Naive thymus-derived CD4-positive, alpha-beta T cell (primary cell): ENCODE data around the gene NDUFV1. TPM values are rescaled to one million over a fixed set of nuclear protein-coding genes. Genes with fewer than 3 reads are reported as not detected.

Experiments used
- ATAC-seq: fragments of 150-1000 bp; cut with Tn5 transposase; 2 replicates; pipeline ENCODE4 v1.10.0; 2021; ENCODE audit warnings: mild to moderate bottlenecking, moderate library complexity
- CTCF ChIA-PET: fragments of 350-600 bp; sonication (Branson Sonifier 250); formaldehyde crosslinking; loops from one replicate; lab custom pipeline; 2021; ENCODE audit warnings: antibody characterized with exemption; lab: Charles Lee
- POLR2A ChIA-PET: fragments of 350-600 bp; sonication (Branson Sonifier 250); formaldehyde crosslinking; loops from one replicate; lab custom pipeline; 2021; ENCODE audit warnings: antibody characterized with exemption, inconsistent platforms; lab: Charles Lee
- DNase-seq, 9 donors: peaks; one replicate each; pipeline versions ENCODE4 v3.0.0 to v3.0.0-alpha.2; 2020 to 2022; ENCODE audit warnings: mixed read lengths in 1 of 9
- H3K27ac ChIP-seq: one replicate; pipeline ENCODE4 v1.7.0; 2013; ENCODE audit warnings: mild to moderate bottlenecking, low read depth, low read length, moderate library complexity
- H3K27me3 ChIP-seq, 2 donors: one replicate each; pipeline ENCODE4 v1.7.0; 2013; ENCODE audit warnings: low read length in 2 of 2, mild to moderate bottlenecking in 2 of 2, moderate library complexity in 2 of 2; ENCODE audit not compliant: control insufficient read depth in 2 of 2, insufficient read depth in 2 of 2
- H3K36me3 ChIP-seq, 3 experiments: 1 replicate in 2 of 3; 2 replicates in 1 of 3; pipeline ENCODE4 v1.7.0; 2013; ENCODE audit warnings: low read length in 3 of 3, mild to moderate bottlenecking in 3 of 3, moderate library complexity in 1 of 3; ENCODE audit not compliant: insufficient read depth in 3 of 3, control insufficient read depth in 2 of 3
- H3K4me1 ChIP-seq, 2 donors: one replicate each; pipeline ENCODE4 v1.7.0; 2013; ENCODE audit warnings: low read length in 2 of 2, mild to moderate bottlenecking in 2 of 2, moderate library complexity in 1 of 2; ENCODE audit not compliant: control insufficient read depth in 2 of 2, insufficient read depth in 2 of 2
- H3K4me3 ChIP-seq: 2 replicates; pipeline ENCODE4 v1.7.0; 2013; ENCODE audit warnings: mild to moderate bottlenecking, low read length
- H3K9me3 ChIP-seq, 3 experiments: 1 replicate in 2 of 3; 2 replicates in 1 of 3; pipeline ENCODE4 v1.7.0; 2013; ENCODE audit warnings: low read length in 3 of 3; ENCODE audit not compliant: control insufficient read depth in 2 of 3
- H3K27ac Mint-ChIP-seq, 9 donors: one replicate each; pipeline ENCODE4 v1.8.0; 2020 to 2022; ENCODE audit warnings: mixed read lengths in 9 of 9, mild to moderate bottlenecking in 8 of 9, moderate library complexity in 5 of 9, inconsistent platforms in 2 of 9
- H3K27me3 Mint-ChIP-seq, 5 donors: one replicate each; pipeline ENCODE4 v1.8.0; 2021 to 2022; ENCODE audit warnings: mixed read lengths in 5 of 5, mild to moderate bottlenecking in 1 of 5
- H3K36me3 Mint-ChIP-seq, 5 donors: one replicate each; pipeline ENCODE4 v1.8.0; 2020 to 2022; ENCODE audit warnings: mixed read lengths in 5 of 5, mild to moderate bottlenecking in 3 of 5, inconsistent platforms in 1 of 5
- H3K4me1 Mint-ChIP-seq, 7 donors: one replicate each; pipeline ENCODE4 v1.8.0; 2020 to 2022; ENCODE audit warnings: mixed read lengths in 7 of 7, mild to moderate bottlenecking in 3 of 7, inconsistent platforms in 1 of 7
- H3K4me3 Mint-ChIP-seq, 10 donors: one replicate each; pipeline ENCODE4 v1.8.0; 2020 to 2022; ENCODE audit warnings: mild to moderate bottlenecking in 10 of 10, mixed read lengths in 10 of 10, moderate library complexity in 6 of 10, inconsistent platforms in 2 of 10
- H3K9me3 Mint-ChIP-seq, 11 donors: one replicate each; pipeline ENCODE4 v1.8.0; 2020 to 2022; ENCODE audit warnings: mixed read lengths in 11 of 11, mild to moderate bottlenecking in 4 of 11, inconsistent platforms in 1 of 11, moderate library complexity in 1 of 11
- intact Hi-C, 2 donors: fragments of 100-400 bp; cut with micrococcal nuclease; formaldehyde crosslinking; loops; one replicate each; pipeline ENCODE4 v1.15.1; 2023
- polyA plus RNA-seq, 2 donors: library from polyadenylated mRNA; unstranded; fragments of 300-500 nt; fragmentation: Illumina TruSeq; gene quantifications; one replicate each; pipeline ENCODE4 v1.2.3, GENCODE V29; 2021
- total RNA-seq, 6 experiments: library from RNA in 5 of 6; stranded (reverse) in 5 of 6; gene quantifications; 1 replicate in 5 of 6; 2 replicates in 1 of 6; pipeline ENCODE4 v1.2.3 and lab custom pipeline; 2021 to 2026

The NDUFV1 gene
- total and polyA plus RNA-seq, 7 experiments from 2014 or later = 111 to 253 (median 201) TPM

GRCh38 chr11:67627812-67628624, 21.3 kb downstream of the NDUFV1 start:
- POLR2A ChIA-PET = interaction anchor here (1.2 to 3.0 kb wide), 3 partner anchors 10 to 13 kb away, joined by 3 to 27 read pairs (median 3); no protein-coding TSS in a partner anchor

GRCh38 chr11:67628710-67629385, 22.1 kb downstream of the NDUFV1 start:
- H3K36me3 ChIP-seq = no peaks in the 10 kb centered on the region
- no peaks in the 10 kb centered on the region for H3K36me3 Mint-ChIP-seq
- POLR2A ChIA-PET = interaction anchor here (0.8 to 3.0 kb wide), 9 partner anchors 10 to 1012 kb away, joined by 3 to 27 read pairs (median 4); partner anchors contain the start of genes ACY3, GSTP1 and RBM14
- H3K4me3 Mint-ChIP-seq = peak overlapping the region in 9 of 10 donors; percentile 26 to 94 (median 87)
- peaks cover 8 to 9% of the 10 kb centered on the region in 2 donors for H3K4me1 ChIP-seq
- ATAC-seq (no peak), DNase-seq (no peak)
- no peak overlapping the region for H3K4me3 ChIP-seq
- peaks cover 5 to 18% (median 10%) of the 10 kb centered on the region in 7 donors for H3K4me1 Mint-ChIP-seq
- H3K27me3 Mint-ChIP-seq = no peaks in the 10 kb centered on the region
- H3K27me3 ChIP-seq = no peaks in the 10 kb centered on the region
- no peaks in the 10 kb centered on the region for H3K9me3 Mint-ChIP-seq
- CTCF ChIA-PET = interaction anchor here (0.5 to 2.4 kb wide), 13 partner anchors 11 to 1114 kb away, joined by 3 to 13 read pairs (median 4); partner anchors contain the start of gene ACY3
- H3K27ac ChIP-seq = no peak overlapping the region
- peak overlapping the region in 2 of 9 donors; percentile 69 to 91 for H3K27ac Mint-ChIP-seq
- intact Hi-C loops = loop anchor here (1.0 to 5.0 kb wide), 3 partner anchors 30 to 121 kb away; partner anchors contain the start of gene CDK2AP2 (in 1 of the 2)
- no peaks in the 10 kb centered on the region for H3K9me3 ChIP-seq

More at GRCh38 chr11:67627812-67628624, 21.3 kb downstream of the NDUFV1 start:
- H3K4me3 ChIP-seq = no peak overlapping the region
- Mint-ChIP-seq H3K4me3 (peak overlapping the region in 2 of 10 donors; percentile 33 to 55), H3K36me3 (no peaks in the 10 kb centered on the region), H3K9me3 (no peaks in the 10 kb centered on the region), H3K27me3 (no peaks in the 10 kb centered on the region), H3K27ac (peak overlapping the region in 2 of 9 donors; percentile 45 to 60), H3K4me1 (peaks cover 5 to 18% (median 10%) of the 10 kb centered on the region in 7 donors)
- H3K9me3 ChIP-seq = no peaks in the 10 kb centered on the region
- DNase-seq (peak in 1 of 9 donors; percentile 9), ATAC-seq (no peak)
- no peaks in the 10 kb centered on the region for H3K36me3 ChIP-seq
- no peaks in the 10 kb centered on the region for H3K27me3 ChIP-seq
- intact Hi-C loops = loop anchor here in 1 of 2 donors (5.0 kb wide), 1 partner anchor 84 kb away; no protein-coding TSS in a partner anchor
- H3K4me1 ChIP-seq = peaks cover 8 to 9% of the 10 kb centered on the region in 2 donors
- CTCF ChIA-PET = interaction anchor here (0.6 to 2.4 kb wide), 9 partner anchors 10 to 271 kb away, joined by 3 to 13 read pairs (median 4); partner anchors contain the start of gene ACY3
- H3K27ac ChIP-seq = no peak overlapping the region

- Histone ChIP-seq H3K36me3 (no peaks in the 10 kb centered on the region), H3K27me3 (no peaks in the 10 kb centered on the region), H3K27ac (peak within 1 kb of the TSS; percentile 85), H3K4me1 (peaks cover 8 to 9% of the 10 kb centered on the region in 2 donors), H3K4me3 (peak within 1 kb of the TSS; percentile 84), H3K9me3 (no peaks in the 10 kb centered on the region)
- intact Hi-C loops = loop anchor here (1.0 to 5.0 kb wide), 12 partner anchors 11 to 276 kb away; partner anchors contain the start of genes CDK2AP2 (in 2 of the 2), NDUFV1 (in 2 of the 2), ACY3 (in 1 of the 2) and AIP (in 1 of the 2)
- Mint-ChIP-seq H3K9me3 (no peaks in the 10 kb centered on the region), H3K36me3 (no peaks in the 10 kb centered on the region), H3K27me3 (no peaks in the 10 kb centered on the region), H3K4me3 (peak within 1 kb of the TSS; percentile 84 to 94 (median 89)), H3K27ac (peak within 1 kb of the TSS; percentile 74 to 96 (median 89)), H3K4me1 (peaks cover 5 to 18% (median 10%) of the 10 kb centered on the region in 7 donors)
- POLR2A ChIA-PET = interaction anchor here (0.6 to 3.0 kb wide), 17 partner anchors 9 to 1013 kb away, joined by 3 to 27 read pairs (median 3); partner anchors contain the start of genes ACY3, GSTP1, KDM2A and POLD4
- DNase-seq = peak; percentile 81 to 98 (median 87)
- peak; percentile 69 for ATAC-seq
- CTCF ChIA-PET = interaction anchor here (0.6 to 2.4 kb wide), 15 partner anchors 12 to 1310 kb away, joined by 3 to 13 read pairs (median 4); partner anchors contain the start of gene ACY3
Measured at GRCh38 chr11:67629386-67630227, 22.9 kb downstream of the NDUFV1 start, which contains the start of gene NUDT8. Gene NUDT8, minus strand, starts transcription at chr11:67629937. Its CDS starts 26 bp downstream, at chr11:67629911.

DNA sequence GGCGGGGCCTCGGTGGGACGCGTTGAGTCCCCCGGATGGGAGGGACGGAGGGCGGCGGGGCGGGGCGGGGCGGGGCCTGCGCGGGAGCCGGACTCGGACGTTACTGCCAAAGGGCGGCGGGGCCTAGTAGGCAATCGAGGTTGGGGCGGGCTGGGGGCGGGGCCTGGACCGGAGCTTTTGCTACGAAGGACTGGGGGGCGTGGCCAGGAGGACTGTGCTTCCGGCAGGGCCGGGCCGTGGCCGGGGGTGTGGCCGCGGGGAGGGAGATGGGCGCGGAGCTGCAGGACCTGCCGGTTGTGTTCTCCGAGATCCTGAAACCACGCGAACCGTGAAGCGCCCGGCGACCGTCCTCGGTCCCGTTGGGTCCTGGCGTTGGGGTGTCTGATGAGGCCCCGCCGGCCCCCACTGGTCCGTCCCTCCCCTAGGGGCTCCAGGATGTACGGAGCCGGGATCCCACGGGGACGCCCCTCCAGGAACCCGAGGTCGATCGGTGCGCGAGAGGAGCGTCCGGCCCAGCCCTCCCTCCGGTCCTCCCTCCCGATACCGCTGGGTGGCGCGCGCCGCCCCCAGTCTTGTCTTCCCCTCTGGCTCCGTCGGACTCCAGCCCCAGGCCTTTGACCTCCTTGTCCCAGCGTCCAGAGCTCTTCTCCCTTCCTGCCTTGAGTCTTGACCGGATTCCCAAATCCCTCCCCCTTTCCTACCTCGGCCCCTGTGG, 23.6 kb downstream of the NDUFV1 start:
- Histone ChIP-seq H3K36me3 (no peaks in the 10 kb centered on the region), H3K27me3 (no peaks in the 10 kb centered on the region), H3K4me3 (peak overlapping the region; percentile 84), H3K4me1 (peaks cover 8 to 9% of the 10 kb centered on the region in 2 donors), H3K9me3 (no peaks in the 10 kb centered on the region), H3K27ac (peak overlapping the region; percentile 85)
- POLR2A ChIA-PET = interaction anchor here (0.6 to 3.0 kb wide), 14 partner anchors 8 to 1014 kb away, joined by 3 to 27 read pairs (median 4); partner anchors contain the start of genes ACY3, GSTP1, KDM2A and POLD4
- CTCF ChIA-PET = interaction anchor here (0.6 to 2.5 kb wide), 13 partner anchors 16 to 502 kb away, joined by 3 to 9 read pairs (median 5); partner anchors contain the start of gene ACY3
- Mint-ChIP-seq H3K27me3 (no peaks in the 10 kb centered on the region), H3K36me3 (no peaks in the 10 kb centered on the region), H3K4me1 (peaks cover 5 to 15% (median 7%) of the 10 kb centered on the region in 7 donors), H3K27ac (peak overlapping the region; percentile 74 to 96 (median 89)), H3K4me3 (peak overlapping the region; percentile 84 to 94 (median 89)), H3K9me3 (no peaks in the 10 kb centered on the region)
- intact Hi-C loops = loop anchor here (1.0 to 5.0 kb wide), 10 partner anchors 10 to 277 kb away; partner anchors contain the start of genes NDUFV1 (in 2 of the 2), ACY3 (in 1 of the 2), AIP (in 1 of the 2) and CDK2AP2 (in 1 of the 2)
- ATAC-seq = peak; percentile 87
- DNase-seq = peak in 8 of 9 donors; percentile 40 to 97 (median 86)

DNA sequence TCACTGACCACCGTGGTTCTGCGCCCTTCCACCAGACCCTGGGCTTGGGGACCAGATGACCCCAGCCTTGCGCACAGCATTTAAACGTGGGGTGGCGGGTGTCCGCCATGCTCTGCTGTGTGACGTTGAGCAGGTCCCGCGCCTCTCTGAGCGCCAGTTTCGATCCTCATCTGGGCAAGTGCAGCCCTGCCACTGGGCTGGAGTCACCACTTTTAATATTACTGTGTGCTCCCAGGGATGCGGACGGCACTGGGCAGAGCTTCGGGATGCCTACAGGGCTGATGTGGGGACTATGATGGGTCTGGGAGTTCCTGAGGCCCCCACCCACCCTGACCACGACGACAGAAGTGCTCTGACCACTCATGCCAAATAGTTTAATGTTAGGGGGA, 24.2 kb downstream of the NDUFV1 start:
- ATAC-seq = no peak
- Histone ChIP-seq H3K4me3 (peak overlapping the region; percentile 84), H3K27me3 (no peaks in the 10 kb centered on the region), H3K9me3 (no peaks in the 10 kb centered on the region), H3K4me1 (peaks cover 8 to 9% of the 10 kb centered on the region in 2 donors), H3K27ac (peak overlapping the region; percentile 85), H3K36me3 (no peaks in the 10 kb centered on the region)
- H3K4me3 Mint-ChIP-seq = peak overlapping the region; percentile 84 to 94 (median 89)
- intact Hi-C loops = loop anchor here (1.0 to 5.0 kb wide), 10 partner anchors 9 to 278 kb away; partner anchors contain the start of genes NDUFV1 (in 2 of the 2), ACY3 (in 1 of the 2), AIP (in 1 of the 2) and CDK2AP2 (in 1 of the 2)
- ChIA-PET POLR2A (interaction anchor here (1.0 to 2.4 kb wide), 6 partner anchors 12 to 277 kb away, joined by 3 to 13 read pairs (median 6); partner anchors contain the start of genes ACY3, GSTP1 and POLD4), CTCF (interaction anchor here (0.6 to 2.5 kb wide), 9 partner anchors 17 to 231 kb away, joined by 3 to 9 read pairs (median 5); partner anchors contain the start of gene ACY3)
- no peaks in the 10 kb centered on the region for H3K9me3 Mint-ChIP-seq
- peak overlapping the region; percentile 74 to 96 (median 89) for H3K27ac Mint-ChIP-seq
- no peaks in the 10 kb centered on the region for H3K36me3 Mint-ChIP-seq
- H3K4me1 Mint-ChIP-seq = peaks cover 4 to 12% (median 7%) of the 10 kb centered on the region in 7 donors
- no peak for DNase-seq
- no peaks in the 10 kb centered on the region for H3K27me3 Mint-ChIP-seq
